Body of pancreas (tissue), 4 donors: ENCODE measurements around the gene SAP30.

ENCODE experiments used
- CTCF ChIP-seq, 7 experiments: fragments of 450-650 bp in 4 of 7; fragments of 200-600 bp in 3 of 7; sonication (generic) in 3 of 7; IDR thresholded peaks; one replicate each; pipeline ENCODE4 v1.5.1; 2016 to 2019; ENCODE audit warnings: antibody characterized with exemption in 7 of 7
- POLR2A ChIP-seq, 3 donors: fragments of 450-650 bp; IDR thresholded peaks; one replicate each; pipeline ENCODE4 v1.6.1; 2016; ENCODE audit warnings: antibody characterized with exemption in 3 of 3, mild to moderate bottlenecking in 2 of 3

GRCh38 chr4:173398779-173399415, 28.1 kb downstream of the SAP30 start, which contains the start of gene SCRG1:
- TF ChIP-seq CTCF (IDR thresholded peaks at IDR 0.05) (no peak), POLR2A (IDR thresholded peaks at IDR 0.05) (no peak)
